ENCODE results near the gene PGR. TPM values are rescaled to one million over a fixed set of nuclear protein-coding genes. Genes with fewer than 3 reads are reported as not detected.

The PGR gene
- total RNA-seq, 1 experiment from 2014 or later = not detected

- intact Hi-C loops (cut with micrococcal nuclease; ENCODE audit: unreplicated experiment) = no loop called here
- no peak overlapping the region for H3K27ac ChIP-seq
- H3K79me2 ChIP-seq (ENCODE audit: low read depth) = no peaks in the 10 kb centered on the region
- H4K20me1 ChIP-seq (ENCODE audit: insufficient read depth) = no peaks in the 10 kb centered on the region
- no peak for TF ChIP-seq CTCF (conservative IDR thresholded peaks at IDR 0.05)
- TF ChIP-seq EZH2 (IDR thresholded peaks at IDR 0.05; ENCODE audit: low read depth) = no peak
- CTCF ChIA-PET = no interaction called here
- no peaks in the 10 kb centered on the region for H3K36me3 ChIP-seq (ENCODE audit: low read depth)
- no peaks in the 10 kb centered on the region for H3K9me2 ChIP-seq (ENCODE audit: insufficient read depth)
- no peaks in the 10 kb centered on the region for H3K27me3 ChIP-seq (ENCODE audit: insufficient read depth, low read depth)
- no TSS peak for BruUV-seq (replicated peaks)
- no peak for DNase-seq
- H3K4me2 ChIP-seq = no peak overlapping the region
- POLR2A ChIA-PET (ENCODE audit: unreplicated experiment) = no interaction called here
- no peak overlapping the region for H2AFZ ChIP-seq
- no peaks in the 10 kb centered on the region for H3K4me1 ChIP-seq (replicated peaks; ENCODE audit: insufficient read depth)
- no peak overlapping the region for H3K4me3 ChIP-seq
- H3K9me3 ChIP-seq (ENCODE audit: insufficient read depth, low read depth) = no peaks in the 10 kb centered on the region
- H3F3A ChIP-seq (ENCODE audit: insufficient read depth, low read depth) = no peaks in the 10 kb centered on the region
These were observed 138.1 kb downstream of the PGR start for GRCh38 chr11:100991541-100991940.

- TF ChIP-seq CTCF (conservative IDR thresholded peaks at IDR 0.05) (no peak), EZH2 (IDR thresholded peaks at IDR 0.05; ENCODE audit: low read depth) (no peak)
- Histone ChIP-seq H2AFZ (no peak overlapping the region), H3K4me2 (no peak overlapping the region), H3K4me3 (no peak overlapping the region), H3K79me2 (ENCODE audit: low read depth) (no peaks in the 10 kb centered on the region), H3K27ac (no peak overlapping the region), H4K20me1 (ENCODE audit: insufficient read depth) (no peaks in the 10 kb centered on the region), H3F3A (ENCODE audit: insufficient read depth, low read depth) (no peaks in the 10 kb centered on the region), H3K36me3 (ENCODE audit: low read depth) (no peaks in the 10 kb centered on the region), H3K4me1 (replicated peaks; ENCODE audit: insufficient read depth) (no peaks in the 10 kb centered on the region), H3K9me2 (ENCODE audit: insufficient read depth) (no peaks in the 10 kb centered on the region), H3K9me3 (ENCODE audit: insufficient read depth, low read depth) (no peaks in the 10 kb centered on the region), H3K27me3 (ENCODE audit: insufficient read depth, low read depth) (no peaks in the 10 kb centered on the region)
- intact Hi-C loops (cut with micrococcal nuclease; ENCODE audit: unreplicated experiment) = no loop called here
- BruUV-seq (replicated peaks) = no TSS peak
- POLR2A ChIA-PET (ENCODE audit: unreplicated experiment) = no interaction called here
- CTCF ChIA-PET = no interaction called here
- DNase-seq = no peak
These were observed 138.7 kb downstream of the PGR start for GRCh38 chr11:100990931-100991330.

- H3K27ac ChIP-seq = no peak overlapping the region
- no peak for DNase-seq
- no peaks in the 10 kb centered on the region for H4K20me1 ChIP-seq (ENCODE audit: insufficient read depth)
- no peak overlapping the region for H3K4me3 ChIP-seq
- no peaks in the 10 kb centered on the region for H3K79me2 ChIP-seq (ENCODE audit: low read depth)
- no peaks in the 10 kb centered on the region for H3K27me3 ChIP-seq (ENCODE audit: insufficient read depth, low read depth)
- no peaks in the 10 kb centered on the region for H3K9me3 ChIP-seq (ENCODE audit: insufficient read depth, low read depth)
- no peaks in the 10 kb centered on the region for H3F3A ChIP-seq (ENCODE audit: insufficient read depth, low read depth)
- POLR2A ChIA-PET (ENCODE audit: unreplicated experiment) = no interaction called here
- no peaks in the 10 kb centered on the region for H3K9me2 ChIP-seq (ENCODE audit: insufficient read depth)
- no TSS peak for BruUV-seq (replicated peaks)
- no peaks in the 10 kb centered on the region for H3K36me3 ChIP-seq (ENCODE audit: low read depth)
- H3K4me1 ChIP-seq (replicated peaks; ENCODE audit: insufficient read depth) = no peaks in the 10 kb centered on the region
- intact Hi-C loops (cut with micrococcal nuclease; ENCODE audit: unreplicated experiment) = no loop called here
- H3K4me2 ChIP-seq = no peak overlapping the region
- CTCF ChIA-PET = no interaction called here
- no peak for TF ChIP-seq EZH2 (IDR thresholded peaks at IDR 0.05; ENCODE audit: low read depth)
- TF ChIP-seq CTCF (conservative IDR thresholded peaks at IDR 0.05) = no peak
- no peak overlapping the region for H2AFZ ChIP-seq
These were observed 144.9 kb downstream of the PGR start for GRCh38 chr11:100984668-100985067.

Measured in PC-9 (cell line).